GM12873 (cell line): Measurements from ENCODE around the gene HTR7.

Source experiments
- TF ChIP-seq, protein P1 (sequence below): IDR thresholded peaks from 2 replicates; pipeline ENCODE4 v1.5.1; 2012; ENCODE audit warnings: low read depth, mild to moderate bottlenecking, moderate library complexity, low read length, control low read depth; ENCODE audit not compliant: insufficient read depth; ENCODE audit errors: missing control alignments

HTR7 gene

DNA sequence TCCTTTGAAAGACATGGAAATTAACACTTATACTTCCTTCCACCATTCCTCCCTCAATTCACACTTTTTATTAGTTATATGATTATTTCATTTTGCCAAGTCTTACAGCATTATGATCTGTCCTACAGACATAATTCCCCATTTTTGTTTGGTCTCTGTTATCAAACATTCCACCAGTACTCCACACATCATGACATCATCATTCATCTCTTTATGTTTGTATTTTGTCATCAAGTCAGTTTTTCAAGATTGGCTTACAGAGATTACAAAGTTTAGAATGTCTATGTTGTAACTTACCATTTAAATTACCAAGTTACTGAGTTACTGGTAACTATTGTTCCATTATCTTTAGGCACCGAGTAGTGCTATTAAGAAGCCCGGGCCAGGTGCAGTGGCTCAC lies 150.2 kb downstream of the HTR7 start:
- TF ChIP-seq, protein P1, sequence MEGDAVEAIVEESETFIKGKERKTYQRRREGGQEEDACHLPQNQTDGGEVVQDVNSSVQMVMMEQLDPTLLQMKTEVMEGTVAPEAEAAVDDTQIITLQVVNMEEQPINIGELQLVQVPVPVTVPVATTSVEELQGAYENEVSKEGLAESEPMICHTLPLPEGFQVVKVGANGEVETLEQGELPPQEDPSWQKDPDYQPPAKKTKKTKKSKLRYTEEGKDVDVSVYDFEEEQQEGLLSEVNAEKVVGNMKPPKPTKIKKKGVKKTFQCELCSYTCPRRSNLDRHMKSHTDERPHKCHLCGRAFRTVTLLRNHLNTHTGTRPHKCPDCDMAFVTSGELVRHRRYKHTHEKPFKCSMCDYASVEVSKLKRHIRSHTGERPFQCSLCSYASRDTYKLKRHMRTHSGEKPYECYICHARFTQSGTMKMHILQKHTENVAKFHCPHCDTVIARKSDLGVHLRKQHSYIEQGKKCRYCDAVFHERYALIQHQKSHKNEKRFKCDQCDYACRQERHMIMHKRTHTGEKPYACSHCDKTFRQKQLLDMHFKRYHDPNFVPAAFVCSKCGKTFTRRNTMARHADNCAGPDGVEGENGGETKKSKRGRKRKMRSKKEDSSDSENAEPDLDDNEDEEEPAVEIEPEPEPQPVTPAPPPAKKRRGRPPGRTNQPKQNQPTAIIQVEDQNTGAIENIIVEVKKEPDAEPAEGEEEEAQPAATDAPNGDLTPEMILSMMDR, result no peak

DNA sequence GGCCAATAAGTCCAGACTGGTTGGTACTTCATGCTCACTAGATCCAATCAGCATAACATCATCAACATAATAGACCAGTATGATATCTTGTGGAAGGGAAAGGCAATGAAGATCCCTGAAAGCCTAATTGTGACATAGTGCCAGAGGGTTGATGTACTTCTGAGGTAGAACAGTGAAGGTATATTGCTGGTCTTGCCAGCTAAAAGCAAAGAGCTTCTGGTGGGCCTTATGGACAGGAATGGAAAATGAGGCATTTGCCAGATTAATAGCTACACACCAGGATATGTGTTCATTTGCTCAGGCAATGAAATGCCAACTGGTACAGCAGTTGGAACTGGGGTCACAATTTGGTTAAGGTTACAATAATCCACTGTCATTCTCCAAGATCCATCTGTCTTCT lies 156.4 kb downstream of the HTR7 start:
- TF ChIP-seq, protein P1, result no peak

DNA sequence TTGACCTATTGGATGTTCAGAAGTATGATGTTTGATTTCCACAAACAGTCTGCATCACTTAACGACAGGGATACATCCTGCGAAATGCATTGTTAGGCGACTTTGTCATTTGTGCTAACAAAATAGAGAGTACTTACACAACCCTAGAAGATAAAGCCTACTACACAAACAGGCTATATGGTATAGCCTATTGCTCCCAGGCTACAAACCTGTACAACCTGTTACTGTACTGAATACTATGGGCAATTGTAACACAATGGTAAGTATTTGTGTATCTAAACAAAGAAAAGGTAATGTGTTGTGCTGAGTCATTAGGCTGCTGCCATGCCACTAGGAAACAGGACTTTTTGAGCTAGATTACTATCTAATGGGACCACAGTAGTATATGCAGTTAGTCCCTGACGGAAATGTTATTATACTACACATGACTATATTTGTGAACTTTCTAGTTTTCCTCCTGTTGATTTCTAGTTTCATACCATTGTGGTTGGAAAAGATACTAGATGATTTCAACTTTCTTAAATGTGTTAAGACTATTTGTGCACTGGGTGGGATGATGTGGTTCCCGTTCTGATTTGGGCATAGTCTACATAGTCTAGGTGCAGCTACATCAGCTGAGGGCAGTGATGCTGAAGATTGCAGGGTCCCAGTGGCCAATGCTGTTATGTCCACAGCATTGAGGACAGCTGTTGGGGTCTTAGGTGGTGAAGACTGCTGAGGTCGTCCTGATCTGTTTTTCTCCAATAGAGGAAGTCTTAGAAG lies 161.7 kb downstream of the HTR7 start:
- TF ChIP-seq, protein P1, result no peak
